ENCODE data around the gene MOCS1. TPM values are rescaled to one million over a fixed set of nuclear protein-coding genes. Genes with fewer than 3 reads are reported as not detected.

MOCS1 gene
- total and polyA plus RNA-seq, 4 donors = 6.7 to 36.2 (median 29.2) TPM

DNA sequence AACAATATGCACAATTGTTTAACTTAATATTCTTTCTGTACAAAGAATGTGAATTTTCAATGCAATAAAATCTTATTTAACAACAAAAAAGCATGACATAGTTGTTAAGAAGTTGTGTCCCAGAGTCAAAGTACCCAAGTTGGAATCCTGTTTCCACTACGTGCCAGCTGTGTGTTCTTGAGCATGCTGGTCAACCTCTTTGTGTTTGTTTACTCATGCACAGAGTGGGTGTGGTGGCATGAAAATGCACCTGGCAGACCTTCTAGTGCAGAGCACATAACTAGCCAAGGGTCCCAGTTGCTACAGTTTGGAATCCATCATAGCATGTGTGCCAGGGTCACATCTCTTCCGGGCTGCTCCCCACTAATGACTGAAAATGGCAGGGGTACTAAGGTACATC lies 24.7 kb upstream of the MOCS1 start (continued):
- TF ChIP-seq, protein P1, sequence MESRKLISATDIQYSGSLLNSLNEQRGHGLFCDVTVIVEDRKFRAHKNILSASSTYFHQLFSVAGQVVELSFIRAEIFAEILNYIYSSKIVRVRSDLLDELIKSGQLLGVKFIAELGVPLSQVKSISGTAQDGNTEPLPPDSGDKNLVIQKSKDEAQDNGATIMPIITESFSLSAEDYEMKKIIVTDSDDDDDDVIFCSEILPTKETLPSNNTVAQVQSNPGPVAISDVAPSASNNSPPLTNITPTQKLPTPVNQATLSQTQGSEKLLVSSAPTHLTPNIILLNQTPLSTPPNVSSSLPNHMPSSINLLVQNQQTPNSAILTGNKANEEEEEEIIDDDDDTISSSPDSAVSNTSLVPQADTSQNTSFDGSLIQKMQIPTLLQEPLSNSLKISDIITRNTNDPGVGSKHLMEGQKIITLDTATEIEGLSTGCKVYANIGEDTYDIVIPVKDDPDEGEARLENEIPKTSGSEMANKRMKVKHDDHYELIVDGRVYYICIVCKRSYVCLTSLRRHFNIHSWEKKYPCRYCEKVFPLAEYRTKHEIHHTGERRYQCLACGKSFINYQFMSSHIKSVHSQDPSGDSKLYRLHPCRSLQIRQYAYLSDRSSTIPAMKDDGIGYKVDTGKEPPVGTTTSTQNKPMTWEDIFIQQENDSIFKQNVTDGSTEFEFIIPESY (IDR thresholded peaks at IDR 0.05) = no peak
- TF ChIP-seq, protein P2, sequence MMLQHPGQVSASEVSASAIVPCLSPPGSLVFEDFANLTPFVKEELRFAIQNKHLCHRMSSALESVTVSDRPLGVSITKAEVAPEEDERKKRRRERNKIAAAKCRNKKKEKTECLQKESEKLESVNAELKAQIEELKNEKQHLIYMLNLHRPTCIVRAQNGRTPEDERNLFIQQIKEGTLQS (IDR thresholded peaks at IDR 0.05) = no peak
- TF ChIP-seq EGR1 (IDR thresholded peaks at IDR 0.05; ENCODE audit: low read depth in 2 of 2) = no peak

DNA sequence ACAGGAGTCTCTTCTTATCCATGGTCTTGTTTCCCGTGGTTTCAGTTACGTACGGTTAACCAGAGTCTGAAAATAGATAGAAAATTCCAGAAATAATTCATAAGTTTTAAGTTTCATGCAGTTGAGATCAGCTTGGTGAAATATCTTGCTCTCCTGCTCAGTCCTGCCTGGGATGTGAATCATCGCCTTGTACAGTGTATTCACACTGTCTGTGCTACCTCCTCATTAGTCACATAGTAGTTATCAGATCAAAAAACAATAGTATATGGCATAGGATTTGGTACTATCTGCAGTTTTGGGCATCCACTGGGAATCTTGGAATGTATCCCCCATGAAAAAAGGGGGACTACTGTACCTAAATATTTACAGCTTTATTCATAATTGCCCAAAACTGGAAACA lies 22.7 kb upstream of the MOCS1 start:
- H3K27me3 ChIP-seq (ENCODE audit: control insufficient read depth in 4 of 4, insufficient read depth in 4 of 4, low read length in 3 of 4) = no peaks in the 10 kb centered on the region
- WGBS = 86% methylated on average over 4 of the region's 4 CpGs
- no peaks in the 10 kb centered on the region for H3K36me3 ChIP-seq (ENCODE audit: control insufficient read depth in 4 of 4, insufficient read depth in 3 of 4, low read depth in 1 of 4, low read length in 3 of 4)
- no peak for DNase-seq (ENCODE audit: low spot score)
- peaks cover 0 to 3% (median 0%) of the 10 kb centered on the region in 4 donors for H3K4me1 ChIP-seq (ENCODE audit: control insufficient read depth in 4 of 4, insufficient read depth in 4 of 4, low read length in 3 of 4)
- no peaks in the 10 kb centered on the region for H3K9me3 ChIP-seq (ENCODE audit: control insufficient read depth in 4 of 4, low read length in 3 of 4)
- H3K27ac ChIP-seq (ENCODE audit: low read depth in 1 of 2, low read length in 2 of 2) = no peak overlapping the region
- H3K4me3 ChIP-seq (ENCODE audit: low read depth in 1 of 3, low read length in 3 of 3) = no peak overlapping the region
- TF ChIP-seq, protein P3, sequence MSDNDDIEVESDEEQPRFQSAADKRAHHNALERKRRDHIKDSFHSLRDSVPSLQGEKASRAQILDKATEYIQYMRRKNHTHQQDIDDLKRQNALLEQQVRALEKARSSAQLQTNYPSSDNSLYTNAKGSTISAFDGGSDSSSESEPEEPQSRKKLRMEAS (IDR thresholded peaks at IDR 0.05) = no peak
- TF ChIP-seq SP1 (IDR thresholded peaks at IDR 0.05) = no peak
- TF ChIP-seq HNF4G (IDR thresholded peaks at IDR 0.05) = no peak
- TF ChIP-seq RAD21 (IDR thresholded peaks at IDR 0.05) = no peak
- no peak for TF ChIP-seq RXRA (IDR thresholded peaks at IDR 0.05)
- TF ChIP-seq HNF4A (conservative IDR thresholded peaks at IDR 0.05) = no peak
- no peak for TF ChIP-seq NR2F2 (IDR thresholded peaks at IDR 0.05)
- TF ChIP-seq, protein P4, sequence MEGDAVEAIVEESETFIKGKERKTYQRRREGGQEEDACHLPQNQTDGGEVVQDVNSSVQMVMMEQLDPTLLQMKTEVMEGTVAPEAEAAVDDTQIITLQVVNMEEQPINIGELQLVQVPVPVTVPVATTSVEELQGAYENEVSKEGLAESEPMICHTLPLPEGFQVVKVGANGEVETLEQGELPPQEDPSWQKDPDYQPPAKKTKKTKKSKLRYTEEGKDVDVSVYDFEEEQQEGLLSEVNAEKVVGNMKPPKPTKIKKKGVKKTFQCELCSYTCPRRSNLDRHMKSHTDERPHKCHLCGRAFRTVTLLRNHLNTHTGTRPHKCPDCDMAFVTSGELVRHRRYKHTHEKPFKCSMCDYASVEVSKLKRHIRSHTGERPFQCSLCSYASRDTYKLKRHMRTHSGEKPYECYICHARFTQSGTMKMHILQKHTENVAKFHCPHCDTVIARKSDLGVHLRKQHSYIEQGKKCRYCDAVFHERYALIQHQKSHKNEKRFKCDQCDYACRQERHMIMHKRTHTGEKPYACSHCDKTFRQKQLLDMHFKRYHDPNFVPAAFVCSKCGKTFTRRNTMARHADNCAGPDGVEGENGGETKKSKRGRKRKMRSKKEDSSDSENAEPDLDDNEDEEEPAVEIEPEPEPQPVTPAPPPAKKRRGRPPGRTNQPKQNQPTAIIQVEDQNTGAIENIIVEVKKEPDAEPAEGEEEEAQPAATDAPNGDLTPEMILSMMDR (IDR thresholded peaks at IDR 0.05; ENCODE audit: low read depth, low read length, missing input control) = no peak
- no peak for TF ChIP-seq TAF1 (conservative IDR thresholded peaks at IDR 0.05)
- no peak for TF ChIP-seq JUND (IDR thresholded peaks at IDR 0.05)
- TF ChIP-seq FOXA2 (IDR thresholded peaks at IDR 0.05) = no peak
- no peak for TF ChIP-seq FOXA1 (IDR thresholded peaks at IDR 0.05)
- TF ChIP-seq, protein P2 (IDR thresholded peaks at IDR 0.05) = no peak
- H3K9ac ChIP-seq (ENCODE audit: low read depth in 1 of 2, low read length in 2 of 2) = no peak overlapping the region

DNA sequence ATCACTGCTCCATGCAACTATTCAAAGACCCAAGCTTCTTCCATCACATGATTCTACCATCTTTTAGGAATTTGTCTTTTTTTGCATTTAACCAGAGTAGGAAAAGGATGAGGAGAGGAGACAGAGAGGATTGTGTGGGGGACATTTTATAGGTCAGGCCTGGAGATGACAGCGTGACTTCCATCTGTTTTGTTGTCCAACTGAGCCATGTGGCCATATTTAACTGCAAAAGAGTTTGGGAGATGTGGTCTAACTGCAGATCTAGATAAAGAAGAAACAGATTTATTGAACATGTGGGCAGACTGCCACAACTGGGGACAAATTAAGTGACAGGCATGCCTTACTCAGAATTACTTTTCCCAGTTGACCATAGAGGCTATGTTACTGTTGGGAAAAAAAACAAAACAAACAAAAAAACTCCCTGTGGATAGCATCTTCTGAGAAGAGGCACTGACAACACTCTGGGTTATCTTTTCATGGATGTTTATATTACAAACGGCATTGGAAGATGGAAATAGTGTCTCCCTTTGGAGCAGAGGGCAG lies 18.9 kb upstream of the MOCS1 start:
- Histone ChIP-seq H3K4me1 (ENCODE audit: control insufficient read depth in 4 of 4, insufficient read depth in 4 of 4, low read length in 3 of 4) (peaks cover 4 to 10% (median 5%) of the 10 kb centered on the region in 4 donors), H3K36me3 (ENCODE audit: control insufficient read depth in 4 of 4, insufficient read depth in 3 of 4, low read depth in 1 of 4, low read length in 3 of 4) (no peaks in the 10 kb centered on the region), H3K27me3 (ENCODE audit: control insufficient read depth in 4 of 4, insufficient read depth in 4 of 4, low read length in 3 of 4) (no peaks in the 10 kb centered on the region), H3K9ac (ENCODE audit: low read depth in 1 of 2, low read length in 2 of 2) (no peak overlapping the region), H3K27ac (ENCODE audit: low read depth in 1 of 2, low read length in 2 of 2) (no peak overlapping the region), H3K4me3 (ENCODE audit: low read depth in 1 of 3, low read length in 3 of 3) (no peak overlapping the region), H3K9me3 (ENCODE audit: control insufficient read depth in 4 of 4, low read length in 3 of 4) (no peaks in the 10 kb centered on the region)
- TF ChIP-seq, protein P4 (IDR thresholded peaks at IDR 0.05; ENCODE audit: low read depth, low read length, missing input control) = no peak
- TF ChIP-seq TAF1 (conservative IDR thresholded peaks at IDR 0.05) (no peak), HNF4A (conservative IDR thresholded peaks at IDR 0.05) (no peak), YY1 (IDR thresholded peaks at IDR 0.05) (no peak), HNF4G (IDR thresholded peaks at IDR 0.05) (no peak)
- DNase-seq (ENCODE audit: low spot score) = no peak
- 65% methylated on average over 2 of the region's 2 CpGs for WGBS

Data from liver (tissue), 9 donors.